Keratinocyte (primary cell): ENCODE data around the gene NUP133. TPM values are rescaled to one million over a fixed set of nuclear protein-coding genes. Genes with fewer than 3 reads are reported as not detected.
"Not testable (repeated sequence)": the region's sequence is repeated elsewhere in the genome, so short reads cannot be mapped to it uniquely, and the experiment has no call there.

Source experiments
- DNase-seq: peaks from one replicate; pipeline ENCODE4 v3.0.0-alpha.2; 2011; ENCODE audit warnings: low read depth, missing footprints, low spot score
- FAIRE-seq: peaks from 2 replicates; lab custom pipeline; 2011; peaks lifted over from hg19 to GRCh38; lab: Jason Lieb, UNC
- H2AFZ ChIP-seq: 2 replicates; pipeline ENCODE4 v1.6.0; 2012; ENCODE audit warnings: low read length, control low read depth, inconsistent platforms; ENCODE audit not compliant: control insufficient read depth
- H3K27ac ChIP-seq: 2 replicates; pipeline ENCODE4 v1.5.1; 2011; ENCODE audit warnings: low read length; ENCODE audit not compliant: control insufficient read depth, insufficient read depth
- H3K27me3 ChIP-seq: 3 replicates; pipeline ENCODE4 v1.6.0; 2011; ENCODE audit warnings: low read length; ENCODE audit not compliant: control insufficient read depth, insufficient read depth; ENCODE audit errors: extremely low read depth
- H3K36me3 ChIP-seq, 2 experiments: 2 replicates in 1 of 2; 3 replicates in 1 of 2; pipeline ENCODE4 v1.5.1; 2011; ENCODE audit warnings: low read length in 2 of 2, mild to moderate bottlenecking in 1 of 2; ENCODE audit not compliant: control insufficient read depth in 2 of 2, insufficient read depth in 2 of 2; ENCODE audit errors: extremely low read depth in 1 of 2
- H3K4me1 ChIP-seq: 3 replicates; pipeline ENCODE4 v1.5.1; 2011; ENCODE audit warnings: low read length; ENCODE audit not compliant: control insufficient read depth, insufficient read depth; ENCODE audit errors: extremely low read depth
- H3K4me2 ChIP-seq: 3 replicates; pipeline ENCODE4 v1.6.0; 2011; ENCODE audit warnings: low read depth, low read length; ENCODE audit not compliant: control insufficient read depth, insufficient read depth; ENCODE audit errors: extremely low read depth
- H3K4me3 ChIP-seq, 3 experiments: fragments of 200-600 bp in 1 of 3; sonication (generic) in 1 of 3; 2 replicates in 2 of 3; 3 replicates in 1 of 3; pipeline ENCODE4 v1.5.1; 2011 to 2016; ENCODE audit warnings: low read length in 3 of 3, mild to moderate bottlenecking in 3 of 3, control low read depth in 2 of 3, inconsistent platforms in 1 of 3, low read depth in 1 of 3, mixed read lengths in 1 of 3, mixed run types in 1 of 3, moderate library complexity in 1 of 3; ENCODE audit not compliant: control insufficient read depth in 2 of 3, insufficient read depth in 2 of 3; ENCODE audit errors: extremely low read depth in 1 of 3
- H3K79me2 ChIP-seq: 2 replicates; pipeline ENCODE4 v1.6.0; 2012; ENCODE audit warnings: low read length; ENCODE audit not compliant: control insufficient read depth, insufficient read depth
- H3K9ac ChIP-seq: 3 replicates; pipeline ENCODE4 v1.6.0; 2011; ENCODE audit warnings: low read length; ENCODE audit not compliant: control insufficient read depth, insufficient read depth; ENCODE audit errors: extremely low read depth
- H3K9me1 ChIP-seq: 3 replicates; pipeline ENCODE4 v1.6.0; 2011; ENCODE audit warnings: low read length; ENCODE audit not compliant: control insufficient read depth, insufficient read depth; ENCODE audit errors: extremely low read depth
- H3K9me3 ChIP-seq: 2 replicates; pipeline ENCODE4 v1.5.1; 2012; ENCODE audit warnings: low read depth, low read length; ENCODE audit not compliant: control insufficient read depth
- H4K20me1 ChIP-seq: 3 replicates; pipeline ENCODE4 v1.6.0; 2011; ENCODE audit warnings: low read length; ENCODE audit not compliant: control insufficient read depth, insufficient read depth; ENCODE audit errors: extremely low read depth
- EZH2 ChIP-seq: IDR thresholded peaks from one replicate; pipeline ENCODE4 v1.6.1; 2012; ENCODE audit warnings: inconsistent platforms, mild to moderate bottlenecking, low read length, moderate library complexity
- dilution Hi-C: fragments of 300-500 bp; cut with MboI; formaldehyde crosslinking; loops from one replicate; pipeline ENCODE4 v1.7.0; 2020; ENCODE audit warnings: low sequenced_read_pairs; ENCODE audit not compliant: extremely low pct_ligation_motif_present
- polyA plus RNA-seq, 5 experiments: library from polyadenylated mRNA; depleted of rRNA in 3 of 5; stranded (reverse) in 3 of 5; stranded (forward) in 1 of 5; unstranded in 1 of 5; fragments of >200 nt; gene quantifications; 1 replicate in 1 of 5; 2 replicates in 3 of 5; 3 replicates in 1 of 5; pipeline versions ENCODE4 v1.2.1 to v1.2.3, GENCODE V29; 2011 to 2012; ENCODE audit warnings: missing spikeins in 2 of 5, low read depth in 1 of 5, low replicate concordance in 1 of 5
- TF ChIP-seq, protein P1 (sequence below), 3 experiments: IDR thresholded peaks in 1 of 3; conservative IDR thresholded peaks in 1 of 3; optimal IDR thresholded peaks in 1 of 3; 2 replicates in 2 of 3; 3 replicates in 1 of 3; pipeline versions ENCODE3 to v1.5.1; 2011; ENCODE audit warnings: low read length in 3 of 3, mild to moderate bottlenecking in 3 of 3, moderate library complexity in 2 of 3, control low read depth in 1 of 3, inconsistent platforms in 1 of 3; ENCODE audit not compliant: insufficient read depth in 2 of 3; ENCODE audit errors: extremely low read depth in 1 of 3

NUP133 gene
- polyA plus RNA-seq, 1 donor (not counting 4 experiments of a cell fraction or from before 2014, with no cell fraction given): 25.2 TPM

DNA sequence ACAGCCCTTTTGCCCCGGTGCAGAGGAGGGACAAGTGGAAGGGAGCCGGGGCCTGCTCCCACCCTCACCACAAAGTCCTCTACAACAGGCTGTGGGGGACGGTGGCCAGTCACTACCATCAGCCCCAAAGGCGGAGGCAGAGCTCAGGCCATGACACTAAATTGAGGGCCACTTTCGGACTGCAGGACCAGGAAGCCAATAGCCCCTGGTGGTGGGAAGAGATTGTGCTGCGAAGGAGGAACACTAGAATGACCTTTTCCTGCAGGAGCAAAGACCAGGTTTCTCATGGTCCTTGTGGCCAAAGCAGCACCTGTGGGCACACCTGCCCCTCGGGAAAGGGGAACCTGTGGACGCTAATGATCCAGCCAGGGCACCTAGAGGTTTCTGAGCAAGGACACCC, 104.6 kb downstream of the NUP133 start:
- TF ChIP-seq EZH2: no peak
- TF ChIP-seq, protein P1, sequence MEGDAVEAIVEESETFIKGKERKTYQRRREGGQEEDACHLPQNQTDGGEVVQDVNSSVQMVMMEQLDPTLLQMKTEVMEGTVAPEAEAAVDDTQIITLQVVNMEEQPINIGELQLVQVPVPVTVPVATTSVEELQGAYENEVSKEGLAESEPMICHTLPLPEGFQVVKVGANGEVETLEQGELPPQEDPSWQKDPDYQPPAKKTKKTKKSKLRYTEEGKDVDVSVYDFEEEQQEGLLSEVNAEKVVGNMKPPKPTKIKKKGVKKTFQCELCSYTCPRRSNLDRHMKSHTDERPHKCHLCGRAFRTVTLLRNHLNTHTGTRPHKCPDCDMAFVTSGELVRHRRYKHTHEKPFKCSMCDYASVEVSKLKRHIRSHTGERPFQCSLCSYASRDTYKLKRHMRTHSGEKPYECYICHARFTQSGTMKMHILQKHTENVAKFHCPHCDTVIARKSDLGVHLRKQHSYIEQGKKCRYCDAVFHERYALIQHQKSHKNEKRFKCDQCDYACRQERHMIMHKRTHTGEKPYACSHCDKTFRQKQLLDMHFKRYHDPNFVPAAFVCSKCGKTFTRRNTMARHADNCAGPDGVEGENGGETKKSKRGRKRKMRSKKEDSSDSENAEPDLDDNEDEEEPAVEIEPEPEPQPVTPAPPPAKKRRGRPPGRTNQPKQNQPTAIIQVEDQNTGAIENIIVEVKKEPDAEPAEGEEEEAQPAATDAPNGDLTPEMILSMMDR (optimal IDR thresholded peaks at IDR 0.05 in 1 of 3, IDR thresholded peaks at IDR 0.05 in 1 of 3, conservative IDR thresholded peaks at IDR 0.05 in 1 of 3; ENCODE audit: extremely low read depth in 1 of 3, insufficient read depth in 2 of 3, low read length in 3 of 3): no peak
- H3K79me2 ChIP-seq: no peaks in the 10 kb centered on the region
- no peak overlapping the region for H3K9ac ChIP-seq
- dilution Hi-C loops: no loop called here
- H3K4me3 ChIP-seq: no peak overlapping the region
- no peak overlapping the region for H3K27ac ChIP-seq
- peaks cover 8% of the 10 kb centered on the region for H3K4me1 ChIP-seq
- H3K27me3 ChIP-seq: peaks cover 33% of the 10 kb centered on the region
- DNase-seq: no peak
- no peaks in the 10 kb centered on the region for H3K36me3 ChIP-seq
- no peak overlapping the region for H2AFZ ChIP-seq
- no peak overlapping the region for H3K4me2 ChIP-seq
- no peaks in the 10 kb centered on the region for H3K9me1 ChIP-seq
- no peaks in the 10 kb centered on the region for H4K20me1 ChIP-seq
- H3K9me3 ChIP-seq: no peaks in the 10 kb centered on the region
- FAIRE-seq: no peak

DNA sequence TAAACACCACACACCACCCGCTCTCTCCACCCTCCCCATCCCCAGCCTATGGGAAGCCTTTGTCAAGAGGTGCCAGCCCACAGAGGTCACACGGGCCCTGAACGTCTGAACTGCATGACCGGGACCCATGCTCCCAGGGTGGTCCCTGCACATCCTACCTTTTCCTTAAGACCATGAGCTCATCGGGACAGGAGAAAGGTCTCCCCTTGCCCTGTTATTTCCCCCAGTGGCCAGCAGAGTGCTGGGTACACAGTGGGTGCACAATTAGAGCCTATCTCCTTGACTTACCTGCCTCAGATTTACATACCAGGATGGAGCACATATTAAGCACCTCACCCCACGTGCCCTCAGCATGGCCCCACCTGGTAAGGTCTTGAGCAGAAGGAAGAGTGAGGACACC, 105.1 kb downstream of the NUP133 start:
- FAIRE-seq (no peak), DNase-seq (no peak)
- no peak overlapping the region for H3K4me2 ChIP-seq
- H3K27me3 ChIP-seq: peaks cover 28% of the 10 kb centered on the region
- H3K9me3 ChIP-seq: no peaks in the 10 kb centered on the region
- no peaks in the 10 kb centered on the region for H3K36me3 ChIP-seq
- TF ChIP-seq, protein P1 (optimal IDR thresholded peaks at IDR 0.05 in 1 of 3, IDR thresholded peaks at IDR 0.05 in 1 of 3, conservative IDR thresholded peaks at IDR 0.05 in 1 of 3; ENCODE audit: extremely low read depth in 1 of 3, insufficient read depth in 2 of 3, low read length in 3 of 3): no peak
- TF ChIP-seq EZH2: no peak
- peaks cover 2% of the 10 kb centered on the region for H3K4me1 ChIP-seq
- no peaks in the 10 kb centered on the region for H3K79me2 ChIP-seq
- no peaks in the 10 kb centered on the region for H4K20me1 ChIP-seq
- H3K27ac ChIP-seq: no peak overlapping the region
- dilution Hi-C loops: no loop called here
- no peak overlapping the region for H3K9ac ChIP-seq
- no peak overlapping the region for H2AFZ ChIP-seq
- no peaks in the 10 kb centered on the region for H3K9me1 ChIP-seq
- no peak overlapping the region for H3K4me3 ChIP-seq

DNA sequence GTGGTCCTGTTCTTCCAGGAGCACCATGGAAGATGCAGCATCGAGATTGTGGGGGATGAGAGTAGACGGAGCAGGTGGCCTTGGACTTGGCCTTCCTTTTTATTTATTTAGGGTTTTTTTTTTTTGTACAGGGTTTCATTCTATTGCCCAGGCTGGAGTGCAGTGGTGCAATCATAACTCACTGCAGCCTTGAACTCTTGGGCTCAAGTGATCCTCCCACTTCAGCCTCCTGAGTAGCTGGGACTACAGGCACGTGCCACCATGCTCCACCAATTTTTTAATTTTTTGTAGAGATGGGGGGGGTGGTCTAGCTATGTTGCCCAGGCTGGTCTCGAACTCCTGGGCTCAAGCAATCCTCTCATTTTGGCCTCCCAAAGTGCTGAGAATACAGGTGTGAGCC, 105.8 kb downstream of the NUP133 start:
- not testable (repeated sequence) for H2AFZ ChIP-seq, H3K9ac ChIP-seq

More for the DNA sequence above, 105.8 kb downstream of the NUP133 start:
- peaks cover 22% of the 10 kb centered on the region for H3K27me3 ChIP-seq
- H3K9me1 ChIP-seq, H3K4me3 ChIP-seq, H3K4me1 ChIP-seq, H4K20me1 ChIP-seq, FAIRE-seq, H3K79me2 ChIP-seq, H3K36me3 ChIP-seq, H3K27ac ChIP-seq, DNase-seq, H3K4me2 ChIP-seq, H3K9me3 ChIP-seq, dilution Hi-C loops: not testable (repeated sequence)
